ENCODE measurements around the gene CHRNA4. TPM values are rescaled to one million over a fixed set of nuclear protein-coding genes. Genes with fewer than 3 reads are reported as not detected.

The CHRNA4 gene
- total RNA-seq, 1 donor from 2014 or later, result 0.63 TPM

GRCh38 chr20:63402860-63403220 is 41.7 kb upstream of the CHRNA4 start:
- no peak for TF ChIP-seq CTCF (IDR thresholded peaks at IDR 0.05; ENCODE audit: unreplicated experiment)
- Mint-ChIP-seq H3K4me3 (no peak overlapping the region), H3K27ac (no peak overlapping the region)

GRCh38 chr20:63402181-63402859 is 41.2 kb upstream of the CHRNA4 start:
- Mint-ChIP-seq H3K27me3 (ENCODE audit: low read depth) (peaks cover 30% of the 10 kb centered on the region), H3K27ac (no peak overlapping the region), H3K4me1 (no peaks in the 10 kb centered on the region), H3K4me3 (no peak overlapping the region), H3K9me3 (no peaks in the 10 kb centered on the region), H3K36me3 (no peaks in the 10 kb centered on the region)
- TF ChIP-seq CTCF (IDR thresholded peaks at IDR 0.05; ENCODE audit: unreplicated experiment), result no peak
- DNase-seq (ENCODE audit: low spot score in 2 of 2, unreplicated experiment in 2 of 2), result no peak

More at GRCh38 chr20:63402860-63403220, 41.7 kb upstream of the CHRNA4 start:
- Mint-ChIP-seq H3K9me3 (no peaks in the 10 kb centered on the region), H3K36me3 (no peaks in the 10 kb centered on the region), H3K4me1 (no peaks in the 10 kb centered on the region), H3K27me3 (ENCODE audit: low read depth) (peaks cover 25% of the 10 kb centered on the region)
- DNase-seq (ENCODE audit: low spot score in 2 of 2, unreplicated experiment in 2 of 2), result no peak

GRCh38 chr20:63401384-63402110 is 40.4 kb upstream of the CHRNA4 start:
- Mint-ChIP-seq H3K27me3 (ENCODE audit: low read depth) (peaks cover 38% of the 10 kb centered on the region), H3K36me3 (no peaks in the 10 kb centered on the region), H3K4me3 (no peak overlapping the region), H3K9me3 (no peaks in the 10 kb centered on the region), H3K27ac (no peak overlapping the region), H3K4me1 (no peaks in the 10 kb centered on the region)
- TF ChIP-seq CTCF (IDR thresholded peaks at IDR 0.05; ENCODE audit: unreplicated experiment), result no peak
- no peak for DNase-seq (ENCODE audit: low spot score in 2 of 2, unreplicated experiment in 2 of 2)

GRCh38 chr20:63400486-63401210 is 39.5 kb upstream of the CHRNA4 start:
- H3K4me3 Mint-ChIP-seq, result no peak overlapping the region
- no peak for TF ChIP-seq CTCF (IDR thresholded peaks at IDR 0.05; ENCODE audit: unreplicated experiment)
- no peaks in the 10 kb centered on the region for H3K36me3 Mint-ChIP-seq
- H3K27me3 Mint-ChIP-seq (ENCODE audit: low read depth), result peaks cover 42% of the 10 kb centered on the region
- DNase-seq (ENCODE audit: low spot score in 2 of 2, unreplicated experiment in 2 of 2), result no peak
- no peak overlapping the region for H3K27ac Mint-ChIP-seq
- no peaks in the 10 kb centered on the region for H3K9me3 Mint-ChIP-seq
- no peaks in the 10 kb centered on the region for H3K4me1 Mint-ChIP-seq

- no peak overlapping the region for H3K27ac Mint-ChIP-seq
- H3K4me1 Mint-ChIP-seq, result no peaks in the 10 kb centered on the region
- H3K9me3 Mint-ChIP-seq, result no peaks in the 10 kb centered on the region
- no peak for TF ChIP-seq CTCF (IDR thresholded peaks at IDR 0.05; ENCODE audit: unreplicated experiment)
- no peak overlapping the region for H3K4me3 Mint-ChIP-seq
- peaks cover 50% of the 10 kb centered on the region for H3K27me3 Mint-ChIP-seq (ENCODE audit: low read depth)
- no peak for DNase-seq (ENCODE audit: low spot score in 2 of 2, unreplicated experiment in 2 of 2)
- no peaks in the 10 kb centered on the region for H3K36me3 Mint-ChIP-seq
Observed at GRCh38 chr20:63399596-63400375, 38.6 kb upstream of the CHRNA4 start.

All from mesothelial cell of epicardium (in vitro differentiated cells).